ENCODE data around the gene NPHS1. TPM values are rescaled to one million over a fixed set of nuclear protein-coding genes. Genes with fewer than 3 reads are reported as not detected.

The NPHS1 gene
- total and polyA plus RNA-seq, 9 of the 15 experiments (the other 6 are each of a cell fraction or from before 2014, with no cell fraction given), result 0.01 to 0.28 (median 0.14) TPM; not detected in 5

DNA sequence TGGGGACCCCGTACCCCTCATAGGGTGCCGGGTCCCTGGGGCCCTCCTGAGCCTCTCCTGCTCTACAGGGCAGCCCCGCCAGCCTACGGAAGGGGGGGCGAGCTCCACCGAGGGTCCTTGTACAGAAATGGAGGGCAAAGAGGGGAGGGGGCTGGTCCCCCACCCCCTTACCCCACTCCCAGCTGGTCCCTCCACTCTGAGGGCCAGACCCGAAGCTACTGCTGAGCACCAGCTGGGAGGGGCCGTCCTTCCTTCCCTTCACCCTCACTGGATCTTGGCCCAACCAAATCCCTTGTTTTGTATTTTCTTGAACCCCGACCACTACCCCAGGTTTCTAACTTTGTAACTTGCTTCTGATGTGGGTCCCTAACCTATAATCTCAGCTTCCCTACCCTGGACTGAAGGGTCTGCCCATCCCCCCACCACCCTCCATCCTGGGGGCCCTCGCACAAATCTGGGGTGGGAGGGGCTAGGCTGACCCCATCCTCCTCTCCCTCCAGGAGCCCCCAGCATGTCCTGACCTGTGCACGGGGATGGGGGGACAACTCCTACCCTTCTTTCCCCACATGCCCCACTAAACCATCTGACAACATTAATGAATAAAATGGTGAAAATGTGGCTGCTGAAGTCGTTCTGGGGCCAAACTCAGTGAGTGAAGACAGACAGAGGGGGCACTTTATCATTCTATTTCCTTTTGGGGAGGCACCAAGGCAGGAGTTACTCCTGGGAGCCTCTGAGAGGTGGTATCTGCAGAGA lies 63.9 kb downstream of the NPHS1 start (continued):
- TF ChIP-seq, protein P1, sequence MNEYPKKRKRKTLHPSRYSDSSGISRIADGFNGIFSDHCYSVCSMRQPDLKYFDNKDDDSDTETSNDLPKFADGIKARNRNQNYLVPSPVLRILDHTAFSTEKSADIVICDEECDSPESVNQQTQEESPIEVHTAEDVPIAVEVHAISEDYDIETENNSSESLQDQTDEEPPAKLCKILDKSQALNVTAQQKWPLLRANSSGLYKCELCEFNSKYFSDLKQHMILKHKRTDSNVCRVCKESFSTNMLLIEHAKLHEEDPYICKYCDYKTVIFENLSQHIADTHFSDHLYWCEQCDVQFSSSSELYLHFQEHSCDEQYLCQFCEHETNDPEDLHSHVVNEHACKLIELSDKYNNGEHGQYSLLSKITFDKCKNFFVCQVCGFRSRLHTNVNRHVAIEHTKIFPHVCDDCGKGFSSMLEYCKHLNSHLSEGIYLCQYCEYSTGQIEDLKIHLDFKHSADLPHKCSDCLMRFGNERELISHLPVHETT (CRISPR knock-in tag; conservative IDR thresholded peaks at IDR 0.05 in 1 of 2, IDR thresholded peaks at IDR 0.05 in 1 of 2), result no peak
- TF ChIP-seq, protein P2, sequence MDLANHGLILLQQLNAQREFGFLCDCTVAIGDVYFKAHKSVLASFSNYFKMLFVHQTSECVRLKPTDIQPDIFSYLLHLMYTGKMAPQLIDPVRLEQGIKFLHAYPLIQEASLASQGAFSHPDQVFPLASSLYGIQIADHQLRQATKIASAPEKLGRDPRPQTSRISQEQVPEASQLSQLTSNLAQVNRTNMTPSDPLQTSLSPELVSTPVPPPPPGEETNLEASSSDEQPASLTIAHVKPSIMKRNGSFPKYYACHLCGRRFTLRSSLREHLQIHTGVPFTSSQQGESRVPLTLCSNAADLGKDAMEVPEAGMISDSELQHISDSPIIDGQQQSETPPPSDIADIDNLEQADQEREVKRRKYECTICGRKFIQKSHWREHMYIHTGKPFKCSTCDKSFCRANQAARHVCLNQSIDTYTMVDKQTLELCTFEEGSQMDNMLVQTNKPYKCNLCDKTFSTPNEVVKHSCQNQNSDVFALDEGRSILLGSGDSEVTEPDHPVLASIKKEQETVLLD (IDR thresholded peaks at IDR 0.05), result no peak
- TF ChIP-seq, protein P3, sequence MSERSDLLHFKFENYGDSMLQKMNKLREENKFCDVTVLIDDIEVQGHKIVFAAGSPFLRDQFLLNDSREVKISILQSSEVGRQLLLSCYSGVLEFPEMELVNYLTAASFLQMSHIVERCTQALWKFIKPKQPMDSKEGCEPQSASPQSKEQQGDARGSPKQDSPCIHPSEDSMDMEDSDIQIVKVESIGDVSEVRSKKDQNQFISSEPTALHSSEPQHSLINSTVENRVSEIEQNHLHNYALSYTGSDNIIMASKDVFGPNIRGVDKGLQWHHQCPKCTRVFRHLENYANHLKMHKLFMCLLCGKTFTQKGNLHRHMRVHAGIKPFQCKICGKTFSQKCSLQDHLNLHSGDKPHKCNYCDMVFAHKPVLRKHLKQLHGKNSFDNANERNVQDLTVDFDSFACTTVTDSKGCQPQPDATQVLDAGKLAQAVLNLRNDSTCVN (CRISPR knock-in tag; IDR thresholded peaks at IDR 0.05), result no peak
- no peak for TF ChIP-seq EGR1 (conservative IDR thresholded peaks at IDR 0.05)
- TF ChIP-seq DDX20 (tag; IDR thresholded peaks at IDR 0.05; ENCODE audit: low read depth), result no peak
- no peak for TF ChIP-seq SRF (CRISPR knock-in tag; IDR thresholded peaks at IDR 0.05)
- TF ChIP-seq, protein P4, sequence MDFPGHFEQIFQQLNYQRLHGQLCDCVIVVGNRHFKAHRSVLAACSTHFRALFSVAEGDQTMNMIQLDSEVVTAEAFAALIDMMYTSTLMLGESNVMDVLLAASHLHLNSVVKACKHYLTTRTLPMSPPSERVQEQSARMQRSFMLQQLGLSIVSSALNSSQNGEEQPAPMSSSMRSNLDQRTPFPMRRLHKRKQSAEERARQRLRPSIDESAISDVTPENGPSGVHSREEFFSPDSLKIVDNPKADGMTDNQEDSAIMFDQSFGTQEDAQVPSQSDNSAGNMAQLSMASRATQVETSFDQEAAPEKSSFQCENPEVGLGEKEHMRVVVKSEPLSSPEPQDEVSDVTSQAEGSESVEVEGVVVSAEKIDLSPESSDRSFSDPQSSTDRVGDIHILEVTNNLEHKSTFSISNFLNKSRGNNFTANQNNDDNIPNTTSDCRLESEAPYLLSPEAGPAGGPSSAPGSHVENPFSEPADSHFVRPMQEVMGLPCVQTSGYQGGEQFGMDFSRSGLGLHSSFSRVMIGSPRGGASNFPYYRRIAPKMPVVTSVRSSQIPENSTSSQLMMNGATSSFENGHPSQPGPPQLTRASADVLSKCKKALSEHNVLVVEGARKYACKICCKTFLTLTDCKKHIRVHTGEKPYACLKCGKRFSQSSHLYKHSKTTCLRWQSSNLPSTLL (IDR thresholded peaks at IDR 0.05), result no peak
- no peak for TF ChIP-seq POLR2AphosphoS5 (IDR thresholded peaks at IDR 0.05; ENCODE audit: control insufficient read depth, insufficient read depth, low read depth, low read length)
- TF ChIP-seq, protein P5, sequence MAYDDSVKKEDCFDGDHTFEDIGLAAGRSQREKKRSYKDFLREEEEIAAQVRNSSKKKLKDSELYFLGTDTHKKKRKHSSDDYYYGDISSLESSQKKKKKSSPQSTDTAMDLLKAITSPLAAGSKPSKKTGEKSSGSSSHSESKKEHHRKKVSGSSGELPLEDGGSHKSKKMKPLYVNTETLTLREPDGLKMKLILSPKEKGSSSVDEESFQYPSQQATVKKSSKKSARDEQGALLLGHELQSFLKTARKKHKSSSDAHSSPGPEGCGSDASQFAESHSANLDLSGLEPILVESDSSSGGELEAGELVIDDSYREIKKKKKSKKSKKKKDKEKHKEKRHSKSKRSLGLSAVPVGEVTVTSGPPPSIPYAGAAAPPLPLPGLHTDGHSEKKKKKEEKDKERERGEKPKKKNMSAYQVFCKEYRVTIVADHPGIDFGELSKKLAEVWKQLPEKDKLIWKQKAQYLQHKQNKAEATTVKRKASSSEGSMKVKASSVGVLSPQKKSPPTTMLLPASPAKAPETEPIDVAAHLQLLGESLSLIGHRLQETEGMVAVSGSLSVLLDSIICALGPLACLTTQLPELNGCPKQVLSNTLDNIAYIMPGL (CRISPR knock-in tag; IDR thresholded peaks at IDR 0.05), result no peak
- TF ChIP-seq ETV6 (IDR thresholded peaks at IDR 0.05; ENCODE audit: borderline replicate concordance in 1 of 2, low read depth in 2 of 2, low read length in 1 of 2), result no peak
- TF ChIP-seq ETV6 (CRISPR knock-in tag; IDR thresholded peaks at IDR 0.05; ENCODE audit: borderline replicate concordance), result no peak
- TF ChIP-seq, protein P6, sequence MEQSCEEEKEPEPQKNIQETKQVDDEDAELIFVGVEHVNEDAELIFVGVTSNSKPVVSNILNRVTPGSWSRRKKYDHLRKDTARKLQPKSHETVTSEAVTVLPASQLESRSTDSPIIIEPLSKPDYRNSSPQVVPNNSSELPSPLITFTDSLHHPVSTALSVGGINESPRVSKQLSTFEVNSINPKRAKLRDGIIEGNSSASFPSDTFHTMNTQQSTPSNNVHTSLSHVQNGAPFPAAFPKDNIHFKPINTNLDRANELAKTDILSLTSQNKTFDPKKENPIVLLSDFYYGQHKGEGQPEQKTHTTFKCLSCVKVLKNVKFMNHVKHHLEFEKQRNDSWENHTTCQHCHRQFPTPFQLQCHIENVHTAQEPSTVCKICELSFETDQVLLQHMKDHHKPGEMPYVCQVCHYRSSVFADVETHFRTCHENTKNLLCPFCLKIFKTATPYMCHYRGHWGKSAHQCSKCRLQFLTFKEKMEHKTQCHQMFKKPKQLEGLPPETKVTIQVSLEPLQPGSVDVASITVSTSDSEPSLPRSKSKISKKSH (CRISPR knock-in tag; IDR thresholded peaks at IDR 0.05), result no peak
- TF ChIP-seq ILK (tag; IDR thresholded peaks at IDR 0.05; ENCODE audit: borderline replicate concordance, low read depth), result no peak

Data from K562 (cell line).